ENCODE measurements around the gene AKAP13.

DNA sequence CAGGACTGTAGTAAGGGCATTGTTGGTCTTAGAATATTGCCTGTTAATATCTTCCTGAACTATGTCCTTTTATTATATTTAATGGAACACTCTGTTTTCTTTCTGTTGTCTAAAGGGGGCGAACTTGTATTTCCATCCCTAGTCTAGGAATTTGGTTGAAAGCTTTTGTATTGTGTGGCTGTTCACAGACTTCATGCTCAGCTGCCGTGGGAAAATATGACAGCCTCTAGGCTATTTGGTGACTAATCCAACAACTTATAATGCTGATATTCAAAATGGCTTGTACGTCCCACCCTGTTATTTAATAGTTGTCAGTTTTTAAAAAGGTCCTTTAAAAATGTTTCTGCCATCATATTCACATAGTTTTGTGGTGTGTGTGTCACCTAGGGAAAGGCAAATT is 211.7 kb downstream of the AKAP13 start:
- TF ChIP-seq, protein P1, sequence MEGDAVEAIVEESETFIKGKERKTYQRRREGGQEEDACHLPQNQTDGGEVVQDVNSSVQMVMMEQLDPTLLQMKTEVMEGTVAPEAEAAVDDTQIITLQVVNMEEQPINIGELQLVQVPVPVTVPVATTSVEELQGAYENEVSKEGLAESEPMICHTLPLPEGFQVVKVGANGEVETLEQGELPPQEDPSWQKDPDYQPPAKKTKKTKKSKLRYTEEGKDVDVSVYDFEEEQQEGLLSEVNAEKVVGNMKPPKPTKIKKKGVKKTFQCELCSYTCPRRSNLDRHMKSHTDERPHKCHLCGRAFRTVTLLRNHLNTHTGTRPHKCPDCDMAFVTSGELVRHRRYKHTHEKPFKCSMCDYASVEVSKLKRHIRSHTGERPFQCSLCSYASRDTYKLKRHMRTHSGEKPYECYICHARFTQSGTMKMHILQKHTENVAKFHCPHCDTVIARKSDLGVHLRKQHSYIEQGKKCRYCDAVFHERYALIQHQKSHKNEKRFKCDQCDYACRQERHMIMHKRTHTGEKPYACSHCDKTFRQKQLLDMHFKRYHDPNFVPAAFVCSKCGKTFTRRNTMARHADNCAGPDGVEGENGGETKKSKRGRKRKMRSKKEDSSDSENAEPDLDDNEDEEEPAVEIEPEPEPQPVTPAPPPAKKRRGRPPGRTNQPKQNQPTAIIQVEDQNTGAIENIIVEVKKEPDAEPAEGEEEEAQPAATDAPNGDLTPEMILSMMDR (conservative IDR thresholded peaks at IDR 0.05; ENCODE audit: low read depth, low read length) = peak; percentile 47
- TF ChIP-seq EZH2 (IDR thresholded peaks at IDR 0.05; ENCODE audit: borderline replicate concordance, low read depth, low read length, poor library complexity, severe bottlenecking) = no peak

Data from A673 (cell line).